K562 (cell line): ENCODE results near the gene DDAH2. TPM values are rescaled to one million over a fixed set of nuclear protein-coding genes. Genes with fewer than 3 reads are reported as not detected.
A peak's percentile ranks its signal among the peaks of the same experiment; 100 is the strongest.

Experiments
- ERF ChIP-seq: fragments of 450-650 bp; formaldehyde crosslinking; IDR thresholded peaks from 2 replicates; pipeline ENCODE4 v1.4.0; 2020; ENCODE audit warnings: mild to moderate bottlenecking, mixed read lengths
- FOXO4 ChIP-seq: fragments of 450-650 bp; formaldehyde crosslinking; IDR thresholded peaks from 2 replicates; pipeline ENCODE4 v1.4.0; 2020; ENCODE audit warnings: mild to moderate bottlenecking, moderate library complexity
- NCOA4 ChIP-seq: fragments of 450-650 bp; IDR thresholded peaks from 2 replicates; pipeline ENCODE4 v1.6.1; 2018; ENCODE audit warnings: mild to moderate bottlenecking; ENCODE audit not compliant: partially characterized antibody
- NR0B1 ChIP-seq: fragments of 450-650 bp; IDR thresholded peaks from one replicate; pipeline ENCODE4 v1.6.1; 2018; ENCODE audit warnings: mild to moderate bottlenecking, moderate library complexity; ENCODE audit not compliant: partially characterized antibody
- PHF8 ChIP-seq: fragments of 200-600 bp; sonication (generic); IDR thresholded peaks from 2 replicates; pipeline ENCODE4 v1.6.1; 2012; ENCODE audit warnings: mixed run types, mild to moderate bottlenecking, inconsistent platforms, low read length, moderate library complexity, borderline replicate concordance
- RBBP5 ChIP-seq: fragments of 200-600 bp; sonication (generic); IDR thresholded peaks from 2 replicates; pipeline ENCODE4 v1.6.1; 2012; ENCODE audit warnings: borderline replicate concordance, mild to moderate bottlenecking, low read length, control low read depth, inconsistent platforms; ENCODE audit not compliant: insufficient read depth, poor library complexity, severe bottlenecking
- RFX1 ChIP-seq: fragments of 450-650 bp; IDR thresholded peaks from 2 replicates; pipeline ENCODE4 v1.6.1; 2016; ENCODE audit warnings: mild to moderate bottlenecking, moderate library complexity
- SIRT6 ChIP-seq: IDR thresholded peaks from one replicate; pipeline ENCODE4 v1.6.1; 2012; ENCODE audit warnings: low read depth, mild to moderate bottlenecking, control low read depth, inconsistent platforms, low read length, moderate library complexity
- TAF1 ChIP-seq: IDR thresholded peaks from 2 replicates; pipeline ENCODE4 v1.6.1; 2011; ENCODE audit warnings: mild to moderate bottlenecking, low read length, moderate library complexity; ENCODE audit not compliant: insufficient read depth, control insufficient read depth, severe bottlenecking; ENCODE audit errors: extremely low read depth
- ZMIZ1 ChIP-seq, 2 experiments: fragments of 150-350 bp in 1 of 2; IDR thresholded peaks; 2 replicates each; pipeline ENCODE4 v1.6.1; 2012 to 2016; ENCODE audit warnings: low read depth in 2 of 2, low read length in 2 of 2, mild to moderate bottlenecking in 1 of 2, moderate library complexity in 1 of 2
- ZNF3 ChIP-seq: fragments of 250-450 bp; sonication (Bioruptor Pico); IDR thresholded peaks from 2 replicates; pipeline ENCODE4 v1.5.0; 2021; ENCODE audit warnings: mild to moderate bottlenecking, moderate library complexity
- ZNF699 ChIP-seq: fragments of 250-450 bp; sonication (Bioruptor Pico); IDR thresholded peaks from 2 replicates; pipeline ENCODE4 v1.8.0; 2021; ENCODE audit warnings: mild to moderate bottlenecking, moderate library complexity; ENCODE audit not compliant: insufficient replicate concordance
- polyA plus RNA-seq, 8 experiments: library from polyadenylated mRNA; depleted of rRNA in 4 of 8; stranded (reverse) in 5 of 8; unstranded in 3 of 8; fragments of >200 nt; fragmentation: Nextera tagmentation in 2 of 8; fragmentation: Illumina TruSeq in 1 of 8; extraction: Ambion mirVana in 2 of 8; extraction: Trizol in 1 of 8; gene quantifications; 2 replicates each; pipeline versions ENCODE4 v1.2.1 to v1.2.3, GENCODE V29; 2011 to 2014; ENCODE audit warnings: inconsistent platforms in 1 of 8, missing spikeins in 1 of 8
- total RNA-seq, 7 experiments: library from RNA; depleted of rRNA in 6 of 7; stranded (reverse); fragments of >200 nt in 6 of 7; fragmentation: Illumina TruSeq in 2 of 7; extraction: Trizol in 2 of 7; gene quantifications; 2 replicates each; pipeline versions ENCODE4 v1.2.1 to v1.2.3, GENCODE V29; 2011 to 2021; ENCODE audit warnings: low replicate concordance in 1 of 7
- TF ChIP-seq, protein P1 (sequence below): sonication (generic); formaldehyde crosslinking; IDR thresholded peaks from 2 replicates; pipeline ENCODE4 v1.8.1; 2023; ENCODE audit warnings: mild to moderate bottlenecking, missing genetic modification reagents

DDAH2 gene
- total and polyA plus RNA-seq, 9 of the 15 experiments (the other 6 are each of a cell fraction or from before 2014, with no cell fraction given): 1.8 to 45.4 (median 21.4) TPM

- TF ChIP-seq PHF8: peak; percentile 46; the same call in 1 of the 2 replicates
- no peak for TF ChIP-seq NR0B1
- peak; percentile 93 for TF ChIP-seq SIRT6
- TF ChIP-seq, protein P1, sequence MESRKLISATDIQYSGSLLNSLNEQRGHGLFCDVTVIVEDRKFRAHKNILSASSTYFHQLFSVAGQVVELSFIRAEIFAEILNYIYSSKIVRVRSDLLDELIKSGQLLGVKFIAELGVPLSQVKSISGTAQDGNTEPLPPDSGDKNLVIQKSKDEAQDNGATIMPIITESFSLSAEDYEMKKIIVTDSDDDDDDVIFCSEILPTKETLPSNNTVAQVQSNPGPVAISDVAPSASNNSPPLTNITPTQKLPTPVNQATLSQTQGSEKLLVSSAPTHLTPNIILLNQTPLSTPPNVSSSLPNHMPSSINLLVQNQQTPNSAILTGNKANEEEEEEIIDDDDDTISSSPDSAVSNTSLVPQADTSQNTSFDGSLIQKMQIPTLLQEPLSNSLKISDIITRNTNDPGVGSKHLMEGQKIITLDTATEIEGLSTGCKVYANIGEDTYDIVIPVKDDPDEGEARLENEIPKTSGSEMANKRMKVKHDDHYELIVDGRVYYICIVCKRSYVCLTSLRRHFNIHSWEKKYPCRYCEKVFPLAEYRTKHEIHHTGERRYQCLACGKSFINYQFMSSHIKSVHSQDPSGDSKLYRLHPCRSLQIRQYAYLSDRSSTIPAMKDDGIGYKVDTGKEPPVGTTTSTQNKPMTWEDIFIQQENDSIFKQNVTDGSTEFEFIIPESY: peak; percentile 79; the same call in 1 of the 2 replicates
- peak; percentile 100 for TF ChIP-seq ERF (CRISPR knock-in tag)
- peak in 1 of 2 experiments; percentile 74; a peak in 2 of 4 replicates for TF ChIP-seq ZMIZ1 (IDR thresholded peaks at IDR 0.05; ENCODE audit: low read depth in 2 of 2, low read length in 2 of 2)
- no peak for TF ChIP-seq RFX1
- no peak for TF ChIP-seq ZNF699
- TF ChIP-seq FOXO4 (CRISPR knock-in tag): peak; percentile 98
- TF ChIP-seq NCOA4: peak; percentile 17
- TF ChIP-seq RBBP5: peak; percentile 22
- peak; percentile 69 for TF ChIP-seq TAF1
- peak; percentile 98 for TF ChIP-seq ZNF3 (CRISPR knock-in tag)
Observed at GRCh38 chr6:31729979-31730630, 1.0 kb upstream of the DDAH2 start (continued).
